OCI-LY3 (cell line): ENCODE data around the gene MTOR.
A peak's percentile ranks its signal among the peaks of the same experiment; 100 is the strongest.

Experiments used
- H2AFZ ChIP-seq: fragments of 200-600, 300-600 bp; shearing (Covaris generic); 2 replicates; pipeline ENCODE4 v1.6.0; 2014; ENCODE audit warnings: antibody characterized with exemption, low read depth, low read length
- H3K27ac ChIP-seq: fragments of 200-600, 300-600 bp; sonication (generic); 2 replicates; pipeline ENCODE4 v1.5.1; 2014; ENCODE audit warnings: mild to moderate bottlenecking, low read length, moderate library complexity, mixed read lengths
- H3K27me3 ChIP-seq: fragments of 200-600, 300-600 bp; sonication (generic); 2 replicates; pipeline ENCODE4 v1.6.1; 2014; ENCODE audit warnings: low read depth, low read length, mixed read lengths
- H3K36me3 ChIP-seq: fragments of 200-600, 300-600 bp; sonication (generic); replicated peaks from 2 replicates; pipeline ENCODE3; 2014; ENCODE audit warnings: low read depth, low read length, mixed read lengths
- H3K4me1 ChIP-seq: fragments of 300-600, 200-600 bp; sonication (generic); 2 replicates; pipeline ENCODE4 v1.6.1; 2014; ENCODE audit warnings: low read length, mixed read lengths
- H3K4me2 ChIP-seq: fragments of 200-600, 300-600 bp; sonication (generic); 2 replicates; pipeline ENCODE4 v1.6.1; 2014; ENCODE audit warnings: low read length, mixed read lengths
- H3K4me3 ChIP-seq: fragments of 300-600, 200-600 bp; sonication (generic); 2 replicates; pipeline ENCODE4 v1.5.1; 2014; ENCODE audit warnings: antibody characterized with exemption, mild to moderate bottlenecking, low read length, moderate library complexity
- H3K79me2 ChIP-seq: fragments of 300-600, 200-600 bp; shearing (Covaris generic); 2 replicates; pipeline ENCODE4 v1.6.1; 2014; ENCODE audit warnings: mild to moderate bottlenecking, low read length, mixed read lengths
- H3K9ac ChIP-seq: fragments of 300-600, 200-600 bp; shearing (Covaris generic); 2 replicates; pipeline ENCODE4 v1.6.0; 2014; ENCODE audit warnings: mild to moderate bottlenecking, low read length, moderate library complexity
- H3K9me3 ChIP-seq: fragments of 200-600, 300-600 bp; shearing (Covaris generic); 2 replicates; pipeline ENCODE4 v1.6.1; 2014; ENCODE audit warnings: low read length, mixed read lengths; ENCODE audit not compliant: insufficient read depth
- H4K20me1 ChIP-seq: fragments of 200-600, 300-600 bp; sonication (generic); 2 replicates; pipeline ENCODE4 v1.6.1; 2016; ENCODE audit warnings: low read length, mixed read lengths; ENCODE audit not compliant: insufficient read depth
- EZH2phosphoT487 ChIP-seq: fragments of 200-600 bp; shearing (Covaris generic); IDR thresholded peaks from 2 replicates; pipeline ENCODE4 v1.6.1; 2018; ENCODE audit warnings: antibody characterized with exemption, mixed run types, low read depth
- TF ChIP-seq, protein P1 (sequence below): fragments of 200-600, 300-600 bp; sonication (generic); IDR thresholded peaks from 2 replicates; pipeline ENCODE4 v1.5.1; 2014; ENCODE audit warnings: antibody characterized with exemption, low read length, low read depth

MTOR gene

DNA sequence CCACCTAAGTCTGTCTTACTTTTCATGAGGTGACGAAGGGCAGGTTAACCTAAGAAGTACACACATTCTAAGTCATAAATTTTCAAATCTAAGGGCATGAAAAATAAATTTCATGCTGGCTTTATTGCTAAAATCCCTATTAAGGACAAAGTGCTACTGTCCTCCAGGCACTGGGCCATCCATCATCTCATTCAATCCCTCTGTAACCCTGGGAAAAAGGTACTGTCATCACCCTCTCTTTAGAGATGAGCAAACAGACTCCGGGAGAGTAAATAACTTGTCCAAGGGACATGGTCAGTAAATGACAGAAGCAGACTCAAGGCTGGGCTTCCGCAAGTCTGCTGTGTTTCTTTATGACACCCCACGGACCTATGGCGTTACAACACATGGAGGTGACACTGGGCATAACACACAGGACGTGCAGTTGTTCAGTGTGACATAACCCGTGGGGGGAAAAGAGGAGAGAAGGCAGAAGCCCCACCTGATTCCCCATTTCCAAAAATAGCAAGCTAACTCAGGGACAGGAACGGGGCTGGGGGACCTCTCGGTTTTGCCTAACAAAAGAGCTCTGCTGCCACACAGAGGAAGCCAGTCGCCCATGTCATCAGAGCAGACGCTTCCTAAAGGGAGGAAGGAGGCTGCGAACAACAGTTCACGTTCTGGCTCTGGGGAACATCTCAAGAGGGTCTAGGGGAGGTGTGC lies 190.0 kb downstream of the MTOR start:
- peak overlapping the region; percentile 26; the same call in 1 of the 2 replicates for H3K4me3 ChIP-seq
- peak overlapping the region; percentile 79 for H3K4me2 ChIP-seq
- TF ChIP-seq EZH2phosphoT487: no peak
- TF ChIP-seq, protein P1, sequence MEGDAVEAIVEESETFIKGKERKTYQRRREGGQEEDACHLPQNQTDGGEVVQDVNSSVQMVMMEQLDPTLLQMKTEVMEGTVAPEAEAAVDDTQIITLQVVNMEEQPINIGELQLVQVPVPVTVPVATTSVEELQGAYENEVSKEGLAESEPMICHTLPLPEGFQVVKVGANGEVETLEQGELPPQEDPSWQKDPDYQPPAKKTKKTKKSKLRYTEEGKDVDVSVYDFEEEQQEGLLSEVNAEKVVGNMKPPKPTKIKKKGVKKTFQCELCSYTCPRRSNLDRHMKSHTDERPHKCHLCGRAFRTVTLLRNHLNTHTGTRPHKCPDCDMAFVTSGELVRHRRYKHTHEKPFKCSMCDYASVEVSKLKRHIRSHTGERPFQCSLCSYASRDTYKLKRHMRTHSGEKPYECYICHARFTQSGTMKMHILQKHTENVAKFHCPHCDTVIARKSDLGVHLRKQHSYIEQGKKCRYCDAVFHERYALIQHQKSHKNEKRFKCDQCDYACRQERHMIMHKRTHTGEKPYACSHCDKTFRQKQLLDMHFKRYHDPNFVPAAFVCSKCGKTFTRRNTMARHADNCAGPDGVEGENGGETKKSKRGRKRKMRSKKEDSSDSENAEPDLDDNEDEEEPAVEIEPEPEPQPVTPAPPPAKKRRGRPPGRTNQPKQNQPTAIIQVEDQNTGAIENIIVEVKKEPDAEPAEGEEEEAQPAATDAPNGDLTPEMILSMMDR: peak; percentile 37
- H3K4me1 ChIP-seq: peaks cover 24% of the 10 kb centered on the region
- no peak overlapping the region for H2AFZ ChIP-seq
- peaks cover 53% of the 10 kb centered on the region for H3K36me3 ChIP-seq
- H3K79me2 ChIP-seq: no peaks in the 10 kb centered on the region
- peak overlapping the region; percentile 8; the same call in 1 of the 2 replicates for H3K27ac ChIP-seq
- H3K9ac ChIP-seq: no peak overlapping the region
- H3K27me3 ChIP-seq: no peaks in the 10 kb centered on the region
- H4K20me1 ChIP-seq: peaks cover 28% of the 10 kb centered on the region
- no peaks in the 10 kb centered on the region for H3K9me3 ChIP-seq

DNA sequence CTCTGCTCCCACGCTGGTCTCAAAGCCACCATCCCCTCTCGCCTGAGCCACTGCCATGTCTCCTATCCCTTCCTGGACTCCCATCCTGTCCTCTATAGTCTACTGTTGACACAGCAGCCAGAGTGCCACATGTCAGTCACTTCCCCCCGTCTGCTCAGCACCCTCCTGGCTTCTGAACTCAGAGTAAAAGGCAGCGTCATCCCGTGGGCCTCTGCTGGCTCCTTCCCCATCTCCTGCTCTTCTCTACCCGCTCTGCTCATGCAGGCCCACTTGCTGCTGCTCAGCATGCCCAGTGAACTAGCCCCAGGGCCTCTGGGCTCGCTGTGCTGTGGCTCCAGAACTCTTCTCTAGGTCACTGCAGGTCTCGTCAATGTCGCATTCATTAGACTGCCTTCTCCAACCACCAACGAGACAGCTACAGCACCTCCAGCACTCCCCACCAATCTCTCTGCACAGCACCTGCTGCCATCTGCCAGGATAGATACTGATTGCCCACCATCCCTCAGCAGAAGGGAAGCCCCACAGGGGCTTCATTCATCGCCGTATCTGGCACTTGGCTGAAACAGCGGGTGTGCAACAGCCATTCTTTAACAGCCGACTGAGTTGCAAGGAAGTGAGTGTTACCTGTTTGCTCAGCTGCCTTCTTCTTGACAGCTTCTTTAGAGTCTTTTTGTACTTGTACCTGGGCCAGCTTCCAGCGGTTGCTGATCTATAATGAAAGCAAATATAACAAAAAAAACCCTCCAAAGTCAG lies 190.7 kb downstream of the MTOR start:
- Histone ChIP-seq H3K9me3 (no peaks in the 10 kb centered on the region), H3K79me2 (no peaks in the 10 kb centered on the region), H3K4me3 (no peak overlapping the region), H3K4me1 (peaks cover 24% of the 10 kb centered on the region), H2AFZ (no peak overlapping the region), H3K27me3 (no peaks in the 10 kb centered on the region), H3K4me2 (0 out of 2 replicates have a peak overlapping the region, but pooled peaks have one; percentile 79), H3K9ac (no peak overlapping the region), H3K36me3 (peaks cover 51% of the 10 kb centered on the region), H3K27ac (no peak overlapping the region), H4K20me1 (peaks cover 28% of the 10 kb centered on the region)
- TF ChIP-seq, protein P1: no peak
- no peak for TF ChIP-seq EZH2phosphoT487

DNA sequence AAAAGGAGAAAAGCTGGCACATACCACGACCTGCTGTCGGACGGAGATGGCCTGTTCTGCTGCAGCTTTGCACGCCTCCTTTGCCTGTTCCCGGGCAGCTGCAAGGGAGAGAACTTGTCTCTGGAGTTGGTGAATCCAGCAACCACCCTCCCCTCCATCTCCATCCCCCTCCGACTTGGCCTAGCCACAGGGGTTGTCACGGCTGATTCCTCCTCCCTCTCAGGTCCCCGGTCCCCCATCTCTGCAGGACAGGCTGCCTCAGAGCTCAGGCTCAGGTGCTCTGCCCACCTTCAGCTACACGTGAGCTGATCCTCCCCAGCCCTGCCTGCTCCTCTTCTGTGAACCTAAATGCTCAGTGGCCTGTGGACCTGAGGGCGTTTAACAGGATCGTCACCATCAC lies 191.5 kb downstream of the MTOR start:
- H3K4me2 ChIP-seq: no peak overlapping the region
- no peaks in the 10 kb centered on the region for H3K9me3 ChIP-seq
- no peaks in the 10 kb centered on the region for H3K27me3 ChIP-seq
- H3K9ac ChIP-seq: no peak overlapping the region
- H3K4me3 ChIP-seq: no peak overlapping the region
- peaks cover 28% of the 10 kb centered on the region for H4K20me1 ChIP-seq
- H3K4me1 ChIP-seq: peaks cover 24% of the 10 kb centered on the region
- H2AFZ ChIP-seq: no peak overlapping the region
- no peak overlapping the region for H3K27ac ChIP-seq
- H3K79me2 ChIP-seq: no peaks in the 10 kb centered on the region
- TF ChIP-seq EZH2phosphoT487: no peak
- TF ChIP-seq, protein P1: no peak
- H3K36me3 ChIP-seq: peaks cover 51% of the 10 kb centered on the region
